GM18499 (cell line): Measurements from ENCODE around the gene EGFR.

Source experiments
- ATAC-seq: cut with Tn5 transposase; IDR thresholded peaks from one replicate; pipeline ENCODE4 v1.9.1; 2021; ENCODE audit warnings: moderate number of reproducible peaks; ENCODE audit not compliant: insufficient read depth, unreplicated experiment

Gene EGFR

DNA sequence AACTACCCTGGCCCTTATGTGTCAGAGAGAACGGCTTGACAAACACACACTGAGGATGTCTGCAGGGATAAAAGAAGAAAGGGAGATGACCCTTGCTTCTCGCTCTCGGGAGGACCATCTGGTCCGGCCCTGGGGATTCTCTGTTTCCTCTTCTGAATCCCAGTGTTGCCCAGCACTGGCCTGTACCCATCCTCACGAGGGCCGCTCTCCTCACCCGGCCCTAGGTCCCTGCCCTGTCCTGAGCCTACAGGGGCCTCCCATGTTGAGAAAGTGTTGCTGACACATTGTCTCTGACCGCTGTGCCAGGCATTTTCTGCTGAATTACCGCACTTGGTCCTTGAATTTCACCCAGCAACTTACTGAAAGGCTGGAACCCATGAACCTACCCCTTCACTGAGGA lies 174.4 kb downstream of the EGFR start:
- ATAC-seq = no peak

DNA sequence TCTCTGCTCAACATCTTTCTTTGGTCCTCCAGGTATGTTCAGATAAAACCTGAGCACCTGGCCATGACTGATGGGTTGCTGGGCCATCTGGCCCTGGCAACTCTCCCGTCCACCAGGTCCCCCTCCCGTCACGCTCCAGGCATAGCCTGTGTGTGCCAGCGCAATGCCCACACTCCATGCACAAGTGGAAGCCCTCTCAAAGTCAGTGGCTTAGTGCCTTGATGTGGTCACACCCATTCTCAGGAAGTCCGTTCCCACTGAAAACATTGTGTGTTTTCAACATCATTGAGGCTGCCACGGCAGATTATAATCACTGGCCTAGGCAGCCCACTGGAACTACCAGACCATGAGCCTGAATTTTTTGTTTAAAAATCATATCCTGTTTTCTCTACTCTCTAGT lies 175.7 kb downstream of the EGFR start:
- ATAC-seq = no peak

DNA sequence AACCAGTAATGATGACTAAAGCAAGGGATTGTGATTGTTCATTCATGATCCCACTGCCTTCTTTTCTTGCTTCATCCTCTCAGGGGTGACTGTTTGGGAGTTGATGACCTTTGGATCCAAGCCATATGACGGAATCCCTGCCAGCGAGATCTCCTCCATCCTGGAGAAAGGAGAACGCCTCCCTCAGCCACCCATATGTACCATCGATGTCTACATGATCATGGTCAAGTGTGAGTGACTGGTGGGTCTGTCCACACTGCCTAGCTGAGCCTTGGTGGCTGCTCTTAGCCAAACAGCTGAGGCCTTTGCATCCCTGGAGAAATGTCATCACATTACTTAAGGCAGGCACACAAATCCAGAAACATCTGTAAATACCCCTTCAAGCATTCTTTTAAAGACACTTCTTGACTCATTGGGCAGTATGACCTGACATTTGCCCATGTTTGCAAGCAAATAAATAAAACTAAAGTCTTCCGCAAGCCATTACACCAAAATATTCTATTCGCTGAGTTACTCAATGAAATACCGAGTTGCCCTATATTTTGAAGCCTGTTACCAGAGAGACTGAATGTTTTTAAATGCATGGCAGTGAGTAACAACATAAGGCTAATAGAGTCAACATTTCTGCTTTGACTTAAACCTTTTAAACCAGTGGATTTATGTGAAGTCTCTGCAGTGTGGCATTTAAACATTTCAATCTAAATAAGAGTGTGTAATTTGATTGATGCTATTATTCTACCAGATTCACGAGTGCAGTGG lies 180.0 kb downstream of the EGFR start:
- ATAC-seq = no peak

DNA sequence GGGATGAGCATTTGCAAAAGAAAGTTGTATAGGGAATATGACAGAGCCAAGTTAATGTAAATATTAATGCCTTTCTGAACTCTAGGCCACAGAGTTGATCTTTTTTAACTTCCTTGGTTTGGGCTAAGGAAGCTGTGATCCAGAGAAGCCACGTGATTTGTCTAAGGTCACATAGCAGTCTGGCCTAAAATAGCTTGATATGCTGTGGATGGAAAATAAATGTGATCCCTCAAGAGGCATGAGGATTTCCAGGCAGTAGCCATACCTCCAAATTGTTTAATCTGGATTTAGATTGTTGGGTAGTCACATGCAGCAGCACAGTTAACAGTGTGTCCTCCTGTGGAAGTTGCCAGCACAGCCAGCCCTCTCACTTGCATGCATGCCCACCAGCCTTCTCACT lies 180.6 kb downstream of the EGFR start:
- ATAC-seq = no peak

DNA sequence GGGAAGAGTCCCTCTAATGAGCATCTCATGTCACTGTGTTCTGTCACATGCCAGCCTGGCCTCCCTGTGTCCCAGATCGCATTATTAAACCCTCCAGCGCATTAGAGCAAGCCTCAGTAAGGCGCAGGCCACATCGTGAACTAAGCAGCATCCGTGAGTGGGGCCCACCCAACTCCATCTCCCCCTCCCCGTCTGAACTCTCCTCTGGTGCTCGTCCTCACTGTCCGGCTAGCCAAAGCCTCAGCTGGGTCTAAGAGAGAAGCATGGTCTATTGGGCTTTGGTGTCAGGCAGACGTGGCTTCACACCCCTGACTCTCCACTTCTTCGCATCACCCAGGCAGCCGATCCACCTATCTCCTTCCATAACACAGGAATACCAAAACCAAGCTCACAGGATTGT lies 181.6 kb downstream of the EGFR start:
- no peak for ATAC-seq

DNA sequence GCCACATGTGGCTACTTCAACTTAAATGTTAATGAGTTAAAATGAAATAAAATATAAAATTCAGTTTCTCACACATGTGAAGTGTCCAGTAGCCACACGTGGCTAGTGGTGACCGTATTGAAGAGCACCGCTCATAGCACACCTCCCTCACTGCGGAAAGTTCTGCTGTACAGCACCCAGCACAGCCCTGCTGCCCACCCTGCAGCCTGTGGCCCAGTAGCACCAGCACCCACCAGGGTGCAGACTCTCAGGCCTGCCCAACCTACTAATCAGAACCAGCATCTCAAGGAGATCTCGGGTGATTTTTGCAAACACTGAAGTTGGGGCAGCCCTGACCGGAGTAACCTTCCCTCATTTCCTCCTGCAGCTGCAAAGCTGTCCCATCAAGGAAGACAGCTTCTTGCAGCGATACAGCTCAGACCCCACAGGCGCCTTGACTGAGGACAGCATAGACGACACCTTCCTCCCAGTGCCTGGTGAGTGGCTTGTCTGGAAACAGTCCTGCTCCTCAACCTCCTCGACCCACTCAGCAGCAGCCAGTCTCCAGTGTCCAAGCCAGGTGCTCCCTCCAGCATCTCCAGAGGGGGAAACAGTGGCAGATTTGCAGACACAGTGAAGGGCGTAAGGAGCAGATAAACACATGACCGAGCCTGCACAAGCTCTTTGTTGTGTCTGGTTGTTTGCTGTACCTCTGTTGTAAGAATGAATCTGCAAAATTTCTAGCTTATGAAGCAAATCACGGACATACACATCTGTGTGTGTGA lies 183.5 kb downstream of the EGFR start:
- ATAC-seq = no peak

DNA sequence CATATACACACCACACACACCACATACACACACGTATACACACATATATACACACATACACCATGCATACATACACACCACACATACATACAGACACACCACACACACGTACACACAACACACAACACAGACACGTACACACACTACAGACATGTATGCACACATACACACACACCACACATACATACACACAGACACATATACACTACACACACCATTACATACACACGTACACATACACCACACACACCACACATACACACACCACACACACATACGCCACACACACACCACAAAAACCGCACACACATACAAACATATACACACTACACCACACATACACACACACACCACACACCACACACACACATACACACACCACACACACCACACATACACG lies 184.5 kb downstream of the EGFR start:
- no peak for ATAC-seq

DNA sequence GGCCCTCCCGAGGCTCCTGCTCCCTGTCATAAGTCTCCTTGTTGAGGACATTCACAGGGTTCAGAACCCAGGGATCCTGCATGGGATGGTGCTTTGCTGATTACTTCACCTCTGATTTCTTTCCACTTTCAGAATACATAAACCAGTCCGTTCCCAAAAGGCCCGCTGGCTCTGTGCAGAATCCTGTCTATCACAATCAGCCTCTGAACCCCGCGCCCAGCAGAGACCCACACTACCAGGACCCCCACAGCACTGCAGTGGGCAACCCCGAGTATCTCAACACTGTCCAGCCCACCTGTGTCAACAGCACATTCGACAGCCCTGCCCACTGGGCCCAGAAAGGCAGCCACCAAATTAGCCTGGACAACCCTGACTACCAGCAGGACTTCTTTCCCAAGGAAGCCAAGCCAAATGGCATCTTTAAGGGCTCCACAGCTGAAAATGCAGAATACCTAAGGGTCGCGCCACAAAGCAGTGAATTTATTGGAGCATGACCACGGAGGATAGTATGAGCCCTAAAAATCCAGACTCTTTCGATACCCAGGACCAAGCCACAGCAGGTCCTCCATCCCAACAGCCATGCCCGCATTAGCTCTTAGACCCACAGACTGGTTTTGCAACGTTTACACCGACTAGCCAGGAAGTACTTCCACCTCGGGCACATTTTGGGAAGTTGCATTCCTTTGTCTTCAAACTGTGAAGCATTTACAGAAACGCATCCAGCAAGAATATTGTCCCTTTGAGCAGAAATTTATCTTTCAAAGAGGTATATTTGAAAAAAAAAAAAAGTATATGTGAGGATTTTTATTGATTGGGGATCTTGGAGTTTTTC lies 186.5 kb downstream of the EGFR start:
- no peak for ATAC-seq

DNA sequence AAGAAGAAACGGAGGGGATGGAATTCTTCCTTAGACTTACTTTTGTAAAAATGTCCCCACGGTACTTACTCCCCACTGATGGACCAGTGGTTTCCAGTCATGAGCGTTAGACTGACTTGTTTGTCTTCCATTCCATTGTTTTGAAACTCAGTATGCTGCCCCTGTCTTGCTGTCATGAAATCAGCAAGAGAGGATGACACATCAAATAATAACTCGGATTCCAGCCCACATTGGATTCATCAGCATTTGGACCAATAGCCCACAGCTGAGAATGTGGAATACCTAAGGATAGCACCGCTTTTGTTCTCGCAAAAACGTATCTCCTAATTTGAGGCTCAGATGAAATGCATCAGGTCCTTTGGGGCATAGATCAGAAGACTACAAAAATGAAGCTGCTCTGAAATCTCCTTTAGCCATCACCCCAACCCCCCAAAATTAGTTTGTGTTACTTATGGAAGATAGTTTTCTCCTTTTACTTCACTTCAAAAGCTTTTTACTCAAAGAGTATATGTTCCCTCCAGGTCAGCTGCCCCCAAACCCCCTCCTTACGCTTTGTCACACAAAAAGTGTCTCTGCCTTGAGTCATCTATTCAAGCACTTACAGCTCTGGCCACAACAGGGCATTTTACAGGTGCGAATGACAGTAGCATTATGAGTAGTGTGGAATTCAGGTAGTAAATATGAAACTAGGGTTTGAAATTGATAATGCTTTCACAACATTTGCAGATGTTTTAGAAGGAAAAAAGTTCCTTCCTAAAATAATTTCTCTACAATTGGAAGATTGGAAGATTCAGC lies 187.6 kb downstream of the EGFR start:
- peak; percentile 48 for ATAC-seq

DNA sequence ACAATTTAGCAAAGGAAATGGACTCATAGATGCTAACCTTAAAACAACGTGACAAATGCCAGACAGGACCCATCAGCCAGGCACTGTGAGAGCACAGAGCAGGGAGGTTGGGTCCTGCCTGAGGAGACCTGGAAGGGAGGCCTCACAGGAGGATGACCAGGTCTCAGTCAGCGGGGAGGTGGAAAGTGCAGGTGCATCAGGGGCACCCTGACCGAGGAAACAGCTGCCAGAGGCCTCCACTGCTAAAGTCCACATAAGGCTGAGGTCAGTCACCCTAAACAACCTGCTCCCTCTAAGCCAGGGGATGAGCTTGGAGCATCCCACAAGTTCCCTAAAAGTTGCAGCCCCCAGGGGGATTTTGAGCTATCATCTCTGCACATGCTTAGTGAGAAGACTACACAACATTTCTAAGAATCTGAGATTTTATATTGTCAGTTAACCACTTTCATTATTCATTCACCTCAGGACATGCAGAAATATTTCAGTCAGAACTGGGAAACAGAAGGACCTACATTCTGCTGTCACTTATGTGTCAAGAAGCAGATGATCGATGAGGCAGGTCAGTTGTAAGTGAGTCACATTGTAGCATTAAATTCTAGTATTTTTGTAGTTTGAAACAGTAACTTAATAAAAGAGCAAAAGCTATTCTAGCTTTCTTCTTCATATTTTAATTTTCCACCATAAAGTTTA lies 188.8 kb downstream of the EGFR start:
- no peak for ATAC-seq

DNA sequence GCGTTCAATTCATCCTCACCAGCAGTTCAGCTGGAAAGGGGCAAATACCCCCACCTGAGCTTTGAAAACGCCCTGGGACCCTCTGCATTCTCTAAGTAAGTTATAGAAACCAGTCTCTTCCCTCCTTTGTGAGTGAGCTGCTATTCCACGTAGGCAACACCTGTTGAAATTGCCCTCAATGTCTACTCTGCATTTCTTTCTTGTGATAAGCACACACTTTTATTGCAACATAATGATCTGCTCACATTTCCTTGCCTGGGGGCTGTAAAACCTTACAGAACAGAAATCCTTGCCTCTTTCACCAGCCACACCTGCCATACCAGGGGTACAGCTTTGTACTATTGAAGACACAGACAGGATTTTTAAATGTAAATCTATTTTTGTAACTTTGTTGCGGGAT lies 190.5 kb downstream of the EGFR start:
- no peak for ATAC-seq

DNA sequence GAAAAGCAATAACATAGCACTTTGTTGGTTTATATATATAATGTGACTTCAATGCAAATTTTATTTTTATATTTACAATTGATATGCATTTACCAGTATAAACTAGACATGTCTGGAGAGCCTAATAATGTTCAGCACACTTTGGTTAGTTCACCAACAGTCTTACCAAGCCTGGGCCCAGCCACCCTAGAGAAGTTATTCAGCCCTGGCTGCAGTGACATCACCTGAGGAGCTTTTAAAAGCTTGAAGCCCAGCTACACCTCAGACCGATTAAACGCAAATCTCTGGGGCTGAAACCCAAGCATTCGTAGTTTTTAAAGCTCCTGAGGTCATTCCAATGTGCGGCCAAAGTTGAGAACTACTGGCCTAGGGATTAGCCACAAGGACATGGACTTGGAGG lies 191.4 kb downstream of the EGFR start:
- no peak for ATAC-seq

DNA sequence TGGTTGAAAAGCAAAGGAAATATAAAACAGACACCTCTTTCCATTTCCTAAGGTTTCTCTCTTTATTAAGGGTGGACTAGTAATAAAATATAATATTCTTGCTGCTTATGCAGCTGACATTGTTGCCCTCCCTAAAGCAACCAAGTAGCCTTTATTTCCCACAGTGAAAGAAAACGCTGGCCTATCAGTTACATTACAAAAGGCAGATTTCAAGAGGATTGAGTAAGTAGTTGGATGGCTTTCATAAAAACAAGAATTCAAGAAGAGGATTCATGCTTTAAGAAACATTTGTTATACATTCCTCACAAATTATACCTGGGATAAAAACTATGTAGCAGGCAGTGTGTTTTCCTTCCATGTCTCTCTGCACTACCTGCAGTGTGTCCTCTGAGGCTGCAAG lies 191.9 kb downstream of the EGFR start:
- no peak for ATAC-seq

DNA sequence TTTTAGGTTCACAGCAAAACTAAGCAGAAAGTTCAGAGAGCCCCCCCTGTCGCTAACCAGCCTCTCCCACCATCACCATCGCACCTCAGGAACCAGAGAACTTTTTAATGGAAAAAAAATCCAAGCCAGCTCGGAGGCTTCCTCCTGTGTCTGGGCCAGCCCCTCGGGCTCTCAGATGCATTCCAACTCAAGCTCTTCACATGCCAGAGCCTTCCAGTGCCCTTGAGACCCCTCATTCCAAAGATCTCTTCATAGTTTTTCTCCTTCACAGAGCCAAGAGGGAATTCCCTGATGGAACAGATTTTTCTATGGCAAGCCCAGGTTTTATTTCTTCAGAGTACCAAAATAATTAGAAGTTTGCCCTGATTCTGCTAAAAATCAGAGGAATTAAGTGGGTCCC lies 192.9 kb downstream of the EGFR start:
- ATAC-seq = no peak

DNA sequence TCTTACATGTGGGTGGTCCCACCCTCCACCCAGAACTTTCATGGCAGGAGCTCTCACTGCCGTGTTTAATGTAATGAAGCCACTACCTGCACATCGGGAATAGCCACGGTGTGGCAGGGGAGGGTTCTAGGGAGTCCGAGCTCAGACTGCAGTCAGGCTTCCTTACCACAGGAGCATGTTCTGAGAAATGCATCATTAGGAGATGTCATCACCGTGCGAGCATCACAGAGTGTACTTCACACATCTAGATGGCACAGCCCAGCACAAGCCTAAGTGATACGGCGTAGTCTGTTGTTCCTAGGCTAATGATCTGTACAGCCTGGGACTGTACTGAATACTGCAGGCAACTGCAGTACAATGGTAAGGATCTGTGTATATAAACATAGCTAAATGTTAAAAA lies 193.4 kb downstream of the EGFR start:
- ATAC-seq = no peak

DNA sequence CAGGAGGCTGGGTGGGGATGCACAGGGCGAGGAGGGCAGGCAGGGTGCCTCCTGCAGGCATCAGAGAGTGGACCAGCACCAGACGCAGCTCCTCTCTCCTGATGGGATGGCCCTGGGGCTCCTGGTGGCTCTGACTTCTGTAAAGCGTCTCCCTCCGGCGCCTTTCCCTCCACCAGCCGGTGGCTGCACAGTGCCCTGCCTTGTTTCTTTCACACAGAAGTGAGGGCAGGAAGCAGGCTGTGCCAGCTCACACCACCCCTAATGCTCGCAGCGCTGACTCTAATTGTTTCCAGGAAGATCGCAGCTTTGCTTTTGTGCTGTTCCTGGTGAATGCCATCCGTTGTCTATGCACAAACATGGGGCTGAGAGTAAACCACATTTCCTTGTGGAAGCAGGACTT lies 194.0 kb downstream of the EGFR start:
- no peak for ATAC-seq

DNA sequence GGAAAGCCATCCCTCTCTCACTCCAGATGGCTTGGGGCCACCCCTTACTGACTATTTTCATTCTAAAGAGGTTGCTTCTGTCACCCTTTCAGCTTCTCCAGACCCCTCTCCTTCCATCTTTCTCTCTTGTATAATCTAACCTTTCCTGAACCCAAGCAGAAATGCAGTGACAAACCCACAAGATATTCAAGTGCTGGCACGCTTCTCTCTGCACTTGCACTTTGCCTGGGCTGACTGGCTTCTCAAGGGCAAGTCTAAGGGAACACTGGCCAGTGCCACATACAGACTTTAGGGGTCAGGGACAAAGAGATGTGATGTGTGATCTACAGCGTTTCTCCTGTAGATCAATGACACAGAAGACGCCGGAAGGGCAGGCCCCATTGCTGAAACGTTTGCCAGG lies 195.9 kb downstream of the EGFR start:
- no peak for ATAC-seq

DNA sequence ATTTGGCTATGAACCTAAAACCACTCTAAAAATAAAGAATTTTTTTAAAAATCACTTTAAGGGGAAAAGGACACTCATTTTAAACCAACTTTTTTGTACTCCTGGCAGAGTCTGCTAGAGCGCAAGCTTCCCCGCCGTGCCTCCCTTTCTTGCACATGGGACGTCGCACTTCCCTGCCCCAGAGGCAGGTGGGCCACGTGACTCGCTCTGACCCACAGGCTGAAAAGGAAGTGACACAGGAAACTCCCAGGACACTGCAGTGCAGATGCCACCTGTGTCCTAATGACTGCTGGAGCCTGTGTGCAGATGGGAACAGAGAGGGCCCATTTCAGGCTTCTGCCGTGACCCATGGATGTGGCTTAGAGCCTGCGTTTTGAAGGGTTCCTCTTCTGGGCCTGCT lies 204.2 kb downstream of the EGFR start:
- ATAC-seq = no peak

DNA sequence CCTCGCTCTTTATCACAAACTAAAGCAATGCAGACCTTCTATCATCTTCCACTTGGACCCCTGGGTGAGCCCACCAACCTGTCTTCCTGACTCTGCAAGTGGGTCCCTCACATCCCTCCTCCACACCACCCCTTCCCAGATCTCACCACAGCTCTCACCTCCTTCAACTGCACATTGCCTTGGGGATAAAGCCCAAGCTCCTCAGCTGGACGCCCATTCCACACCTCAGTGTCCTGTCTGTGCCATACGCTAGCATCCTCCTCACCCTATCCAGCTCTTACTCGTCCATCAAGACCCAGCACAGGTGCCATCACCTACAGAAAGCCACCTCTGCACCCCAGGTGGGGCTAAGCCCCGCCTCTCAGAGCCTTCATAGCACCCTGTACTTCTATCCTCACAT lies 205.3 kb downstream of the EGFR start:
- no peak for ATAC-seq

DNA sequence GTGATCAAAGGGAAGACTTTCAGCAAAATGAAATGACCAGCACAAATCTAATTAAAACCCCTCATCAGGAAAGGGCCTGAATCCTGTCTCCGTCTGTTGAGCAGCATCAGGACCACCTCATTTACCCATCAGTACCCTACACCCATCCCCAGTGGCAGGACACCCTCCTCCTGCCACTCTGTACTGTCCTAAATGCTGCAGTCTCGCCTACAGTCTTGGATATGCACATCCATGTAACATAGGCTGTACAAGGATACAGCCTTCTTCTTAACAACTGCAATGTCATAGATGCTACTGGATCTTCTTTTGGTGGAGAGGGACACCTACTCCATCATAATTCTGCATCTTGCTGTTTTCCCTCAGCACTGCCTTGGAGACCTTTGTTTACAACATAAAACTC lies 206.0 kb downstream of the EGFR start:
- ATAC-seq = no peak
